Activated gamma-delta T cell (primary cell): Measurements from ENCODE around the gene ZNF490.

Experiments used
- DNase-seq: peaks from one replicate; lab custom pipeline; 2025; lab: John Stamatoyannopoulos, UW

The ZNF490 gene

DNA sequence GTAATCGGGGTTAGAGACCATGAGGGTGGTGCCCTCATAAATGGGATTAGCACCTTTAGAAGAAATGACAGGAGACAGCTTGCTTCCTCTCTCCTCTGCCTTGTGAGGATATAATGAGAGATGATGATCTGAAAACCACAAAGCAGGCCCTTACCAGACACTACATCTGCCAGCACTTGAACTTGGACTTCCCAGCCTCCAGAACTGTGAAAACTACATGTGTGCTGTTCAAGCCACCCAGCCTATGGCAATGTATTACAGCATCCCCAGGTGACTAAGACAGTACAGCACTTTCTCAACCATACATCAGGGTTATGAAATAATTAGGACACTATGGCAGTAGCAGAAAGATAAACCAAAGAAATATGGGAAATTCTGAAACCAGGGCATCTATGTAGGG is 66.8 kb downstream of the ZNF490 start:
- no peak for DNase-seq
